Parathyroid adenoma (tissue), 2 donors: ENCODE results near the gene HSF5.
A peak's percentile ranks its signal among the peaks of the same experiment; 100 is the strongest.

Experiments
- H2AFZ ChIP-seq: fragments of 300-600 bp; sonication (generic); one replicate; pipeline ENCODE4 v1.7.0; 2017; ENCODE audit warnings: antibody characterized with exemption, mild to moderate bottlenecking
- H3K27ac ChIP-seq: fragments of 300-600 bp; sonication (generic); one replicate; pipeline ENCODE4 v1.7.0; 2017
- H3K27me3 ChIP-seq: fragments of 300-600 bp; sonication (generic); one replicate; pipeline ENCODE4 v1.7.0; 2017; ENCODE audit warnings: low read length; ENCODE audit not compliant: control insufficient read depth, insufficient read depth
- H3K36me3 ChIP-seq: fragments of 300-600 bp; sonication (generic); one replicate; pipeline ENCODE4 v1.7.0; 2017; ENCODE audit warnings: low read length; ENCODE audit not compliant: control insufficient read depth, insufficient read depth
- H3K4me1 ChIP-seq: fragments of 300-600 bp; sonication (generic); one replicate; pipeline ENCODE4 v1.7.0; 2017; ENCODE audit warnings: control low read depth
- H3K4me2 ChIP-seq: fragments of 300-600 bp; sonication (generic); one replicate; pipeline ENCODE4 v1.7.0; 2017; ENCODE audit warnings: low read length
- H3K4me3 ChIP-seq: fragments of 300-600 bp; sonication (generic); one replicate; pipeline ENCODE4 v1.7.0; 2017; ENCODE audit warnings: low read depth, low read length
- H3K79me2 ChIP-seq: fragments of 300-600 bp; sonication (generic); one replicate; pipeline ENCODE4 v1.7.0; 2017; ENCODE audit warnings: control low read depth
- H3K9ac ChIP-seq: fragments of 300-600 bp; sonication (generic); one replicate; pipeline ENCODE4 v1.7.0; 2017; ENCODE audit warnings: mild to moderate bottlenecking
- H3K9me3 ChIP-seq: fragments of 300-600 bp; sonication (generic); one replicate; pipeline ENCODE4 v1.7.0; 2017; ENCODE audit warnings: low read length; ENCODE audit not compliant: control insufficient read depth
- TF ChIP-seq, protein P1 (sequence below): fragments of 300-600 bp; sonication (generic); IDR thresholded peaks from one replicate; pipeline ENCODE4 v1.7.0; 2017; ENCODE audit warnings: antibody characterized with exemption, mild to moderate bottlenecking
- donor health status: primary hyperparathyroidism.

Gene HSF5

DNA sequence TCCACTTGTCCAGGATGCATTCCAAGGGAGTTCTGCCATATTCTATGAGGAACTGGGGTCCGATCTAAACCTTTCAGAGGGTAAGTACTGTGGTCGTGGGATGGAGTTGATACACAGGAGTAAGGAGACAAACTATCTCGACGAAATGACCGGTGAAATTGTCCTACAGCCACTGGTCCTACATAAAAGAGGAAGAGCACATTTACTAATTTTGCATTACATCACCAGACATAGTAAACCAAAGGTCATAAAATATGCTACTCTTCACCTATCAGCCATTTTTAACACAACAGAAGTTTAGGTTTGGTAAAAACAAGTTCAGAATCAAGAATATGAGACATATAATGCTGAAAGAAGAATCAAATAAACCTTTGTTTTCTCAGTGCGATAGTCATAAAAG, 8.1 kb downstream of the HSF5 start:
- no peaks in the 10 kb centered on the region for H3K9me3 ChIP-seq
- TF ChIP-seq, protein P1, sequence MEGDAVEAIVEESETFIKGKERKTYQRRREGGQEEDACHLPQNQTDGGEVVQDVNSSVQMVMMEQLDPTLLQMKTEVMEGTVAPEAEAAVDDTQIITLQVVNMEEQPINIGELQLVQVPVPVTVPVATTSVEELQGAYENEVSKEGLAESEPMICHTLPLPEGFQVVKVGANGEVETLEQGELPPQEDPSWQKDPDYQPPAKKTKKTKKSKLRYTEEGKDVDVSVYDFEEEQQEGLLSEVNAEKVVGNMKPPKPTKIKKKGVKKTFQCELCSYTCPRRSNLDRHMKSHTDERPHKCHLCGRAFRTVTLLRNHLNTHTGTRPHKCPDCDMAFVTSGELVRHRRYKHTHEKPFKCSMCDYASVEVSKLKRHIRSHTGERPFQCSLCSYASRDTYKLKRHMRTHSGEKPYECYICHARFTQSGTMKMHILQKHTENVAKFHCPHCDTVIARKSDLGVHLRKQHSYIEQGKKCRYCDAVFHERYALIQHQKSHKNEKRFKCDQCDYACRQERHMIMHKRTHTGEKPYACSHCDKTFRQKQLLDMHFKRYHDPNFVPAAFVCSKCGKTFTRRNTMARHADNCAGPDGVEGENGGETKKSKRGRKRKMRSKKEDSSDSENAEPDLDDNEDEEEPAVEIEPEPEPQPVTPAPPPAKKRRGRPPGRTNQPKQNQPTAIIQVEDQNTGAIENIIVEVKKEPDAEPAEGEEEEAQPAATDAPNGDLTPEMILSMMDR, result no peak
- no peak overlapping the region for H3K27ac ChIP-seq
- H3K4me3 ChIP-seq, result no peak overlapping the region
- no peaks in the 10 kb centered on the region for H3K79me2 ChIP-seq
- H3K4me2 ChIP-seq, result no peak overlapping the region
- H3K36me3 ChIP-seq, result no peaks in the 10 kb centered on the region
- H3K9ac ChIP-seq, result no peak overlapping the region
- no peaks in the 10 kb centered on the region for H3K27me3 ChIP-seq
- H2AFZ ChIP-seq, result no peak overlapping the region
- H3K4me1 ChIP-seq, result no peaks in the 10 kb centered on the region

DNA sequence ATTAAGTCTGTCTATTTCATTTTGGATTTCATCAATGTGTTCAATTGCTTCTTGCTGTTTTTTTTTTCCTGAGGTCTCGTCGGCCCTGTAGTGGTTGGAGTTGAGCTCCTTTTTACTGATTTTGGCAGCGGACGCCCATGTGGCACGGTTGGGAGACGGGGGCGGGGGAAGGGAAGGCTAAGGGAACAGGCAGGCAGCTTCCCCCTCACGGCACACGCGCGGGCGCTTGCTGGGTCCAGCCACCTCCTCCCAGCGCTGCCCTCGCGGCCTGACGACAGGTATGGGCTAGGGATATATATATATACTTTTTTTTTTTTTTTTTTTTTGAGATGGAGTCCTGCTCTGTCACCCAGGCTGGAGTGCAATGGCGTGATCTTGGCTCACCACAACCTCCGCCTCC, 11.4 kb downstream of the HSF5 start:
- H3K27ac ChIP-seq, result no peak overlapping the region
- H3K9me3 ChIP-seq, result no peaks in the 10 kb centered on the region
- H2AFZ ChIP-seq, result no peak overlapping the region
- no peaks in the 10 kb centered on the region for H3K4me1 ChIP-seq
- no peak overlapping the region for H3K9ac ChIP-seq
- H3K79me2 ChIP-seq, result no peaks in the 10 kb centered on the region
- TF ChIP-seq, protein P1, result no peak
- no peak overlapping the region for H3K4me3 ChIP-seq
- no peak overlapping the region for H3K4me2 ChIP-seq
- H3K27me3 ChIP-seq, result no peaks in the 10 kb centered on the region
- H3K36me3 ChIP-seq, result no peaks in the 10 kb centered on the region

DNA sequence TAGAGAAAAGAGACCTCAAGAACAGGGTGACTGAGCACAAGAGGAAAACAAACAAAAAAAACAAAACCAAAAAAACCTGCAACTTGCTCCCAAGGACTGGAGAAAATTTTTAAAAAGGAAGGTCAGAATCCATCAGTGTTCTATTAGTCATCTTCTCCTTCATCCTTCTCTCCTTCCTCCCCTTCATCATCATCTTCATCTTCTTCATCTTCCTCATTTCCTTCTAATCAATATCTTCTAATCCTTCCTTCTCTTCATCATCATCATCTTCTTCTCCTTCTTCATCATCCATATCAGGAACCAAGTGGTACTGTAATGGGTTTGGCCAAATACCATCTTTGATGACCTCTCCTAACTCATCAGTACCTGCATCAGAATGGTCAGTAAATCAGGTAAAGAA, 12.2 kb downstream of the HSF5 start:
- Histone ChIP-seq H3K4me3 (no peak overlapping the region), H3K79me2 (no peaks in the 10 kb centered on the region), H2AFZ (peak overlapping the region; percentile 52), H3K36me3 (no peaks in the 10 kb centered on the region), H3K9ac (no peak overlapping the region), H3K27ac (no peak overlapping the region), H3K4me1 (no peaks in the 10 kb centered on the region), H3K4me2 (no peak overlapping the region), H3K27me3 (no peaks in the 10 kb centered on the region), H3K9me3 (no peaks in the 10 kb centered on the region)
- TF ChIP-seq, protein P1, result no peak

DNA sequence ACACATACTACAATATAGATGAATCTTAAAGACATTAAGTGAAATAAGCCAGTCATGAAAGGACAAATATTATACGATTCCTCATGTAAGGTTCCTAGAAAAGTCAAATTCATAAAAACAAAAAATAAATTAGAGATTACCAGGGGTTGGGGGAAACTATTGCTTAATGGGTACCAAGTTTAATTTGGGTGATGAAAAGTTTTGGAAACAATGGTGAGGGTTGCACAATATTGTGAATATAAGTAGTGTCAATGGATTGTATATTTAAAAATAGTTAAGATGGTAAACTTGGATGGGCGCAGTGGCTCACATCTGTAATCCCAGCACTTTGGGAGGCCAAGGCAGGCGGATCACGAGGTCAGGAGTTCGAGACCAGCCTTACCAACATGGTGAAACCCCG, 17.9 kb downstream of the HSF5 start:
- Histone ChIP-seq H3K27ac (no peak overlapping the region), H3K4me3 (no peak overlapping the region), H2AFZ (no peak overlapping the region), H3K9me3 (no peaks in the 10 kb centered on the region), H3K4me2 (no peak overlapping the region), H3K36me3 (no peaks in the 10 kb centered on the region), H3K4me1 (no peaks in the 10 kb centered on the region), H3K79me2 (no peaks in the 10 kb centered on the region), H3K9ac (no peak overlapping the region), H3K27me3 (no peaks in the 10 kb centered on the region)
- TF ChIP-seq, protein P1, result no peak

DNA sequence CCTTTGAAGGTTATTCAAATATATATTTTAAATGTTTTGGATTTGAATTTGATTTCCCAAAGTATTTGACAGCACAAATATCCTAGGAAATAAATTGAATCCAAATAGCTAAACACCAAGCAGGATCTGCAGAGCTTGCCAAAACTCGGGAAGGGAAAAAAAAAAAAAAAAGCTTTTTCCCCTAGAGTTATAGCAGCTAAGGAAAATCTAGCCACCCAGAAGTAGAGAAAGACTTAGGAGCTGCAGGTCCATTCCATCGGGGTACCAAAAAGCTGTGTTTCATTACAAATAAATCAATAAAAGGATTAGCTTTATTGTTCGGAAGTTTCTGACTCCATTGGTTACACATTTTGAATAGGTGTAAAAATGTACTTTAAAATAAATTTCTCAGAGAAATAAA, 19.3 kb downstream of the HSF5 start:
- Histone ChIP-seq H3K36me3 (no peaks in the 10 kb centered on the region), H3K4me3 (no peak overlapping the region), H3K9me3 (no peaks in the 10 kb centered on the region), H3K4me1 (no peaks in the 10 kb centered on the region), H3K79me2 (no peaks in the 10 kb centered on the region), H3K27ac (no peak overlapping the region), H2AFZ (no peak overlapping the region), H3K27me3 (no peaks in the 10 kb centered on the region), H3K9ac (no peak overlapping the region), H3K4me2 (no peak overlapping the region)
- TF ChIP-seq, protein P1, result no peak
